OCI-LY7 (cell line): ENCODE measurements around the gene NR2F6.

ENCODE experiments used
- CTCF ChIP-seq: fragments of 200-600 bp; sonication (generic); conservative IDR thresholded peaks from 2 replicates; pipeline ENCODE4 v1.5.1; 2014; ENCODE audit warnings: mild to moderate bottlenecking, antibody characterized with exemption, low read length, moderate library complexity, mixed read lengths
- EZH2phosphoT487 ChIP-seq: fragments of 200-600 bp; sonication (generic); IDR thresholded peaks from 2 replicates; pipeline ENCODE4 v1.6.1; 2018; ENCODE audit warnings: low read depth, borderline replicate concordance, mild to moderate bottlenecking, mixed run types, antibody characterized with exemption, low read length, moderate library complexity, mixed read lengths

DNA sequence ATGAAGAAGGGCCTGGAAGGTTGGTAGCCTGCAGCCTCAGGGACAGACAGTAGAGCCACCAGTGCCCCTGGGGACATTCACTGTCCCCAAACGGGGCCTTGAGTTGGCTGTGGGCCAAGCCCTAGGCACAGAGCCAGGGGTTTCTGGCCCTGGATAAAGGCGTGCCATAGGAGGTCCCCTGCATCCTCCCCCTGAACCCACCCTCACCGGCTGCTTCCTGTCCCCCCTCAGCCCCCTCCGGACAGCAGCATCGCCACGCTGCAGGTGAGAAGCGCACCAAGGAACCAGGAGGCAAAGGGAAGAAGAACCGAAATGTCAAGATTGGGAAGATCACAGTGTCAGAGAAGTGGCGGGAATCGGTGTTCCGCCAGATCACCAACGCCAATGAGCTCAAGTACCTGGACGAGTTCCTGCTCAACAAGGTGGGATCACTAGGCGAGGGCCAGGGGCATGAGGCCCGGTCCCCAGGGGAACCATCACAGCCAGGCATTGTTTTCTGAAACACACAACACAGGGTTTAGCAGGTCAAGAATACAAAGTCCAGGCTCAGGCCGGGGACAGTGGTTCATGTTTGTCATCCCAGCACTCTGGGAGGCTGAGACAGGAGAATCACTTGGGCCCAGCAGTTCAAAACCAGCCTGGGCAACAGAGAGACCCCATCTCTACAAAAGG lies 45.2 kb downstream of the NR2F6 start:
- no peak for TF ChIP-seq CTCF
- TF ChIP-seq EZH2phosphoT487 = no peak
